NOMO-1 treated with dmso at 0.1 percent for 144 hours (cell line): ENCODE results near the gene EIPR1.
A peak's percentile ranks its signal among the peaks of the same experiment; 100 is the strongest.

Experiments
- DNase-seq: peaks from one replicate; lab custom pipeline; 2025; ENCODE audit not compliant: unreplicated experiment; lab: John Stamatoyannopoulos, UW

The EIPR1 gene

GRCh38 chr2:3256605-3257004, 121.0 kb downstream of the EIPR1 start:
- no peak for DNase-seq

DNA sequence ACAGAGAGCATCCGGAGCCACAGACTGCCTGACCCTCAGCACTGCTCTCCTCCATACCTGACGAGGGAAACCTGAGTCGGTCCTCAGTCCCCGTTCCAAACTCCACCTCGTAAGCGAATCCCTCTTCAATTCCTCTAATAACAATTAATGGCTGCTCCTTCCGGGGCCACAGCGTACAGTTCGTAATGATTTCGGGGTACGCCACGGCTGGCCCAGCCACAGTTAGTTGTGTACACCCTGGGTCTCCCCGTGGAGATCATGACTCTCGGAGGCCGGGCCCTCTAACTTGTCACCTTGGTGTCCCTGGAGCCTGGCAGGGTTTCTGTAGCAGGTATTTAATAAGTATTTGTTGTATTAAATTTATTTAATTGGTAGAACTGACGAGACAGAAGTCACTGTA, 121.5 kb downstream of the EIPR1 start:
- DNase-seq, result no peak

- no peak for DNase-seq
Measured at GRCh38 chr2:3254442-3254941, 123.1 kb downstream of the EIPR1 start.

- no peak for DNase-seq
Measured at GRCh38 chr2:3253913-3254441, 123.6 kb downstream of the EIPR1 start.

DNA sequence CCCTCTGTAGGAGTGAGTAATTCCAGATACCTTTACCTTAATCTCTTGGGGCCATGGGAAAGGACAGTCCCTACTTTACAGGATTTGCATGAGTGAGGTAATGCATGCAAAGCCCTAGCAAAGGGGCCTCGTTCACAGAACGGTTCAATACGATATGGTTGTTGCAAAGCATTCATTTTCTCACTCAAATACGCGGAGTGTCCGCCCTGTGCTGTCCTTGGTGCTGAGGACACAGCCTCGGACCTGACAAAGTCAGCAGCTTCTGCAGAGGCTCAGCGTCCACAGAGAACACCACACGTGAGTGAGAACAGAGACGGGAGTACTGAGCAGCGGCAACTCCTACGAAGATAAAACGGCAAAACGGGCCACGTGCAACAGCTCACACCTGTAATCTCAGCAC, 125.7 kb downstream of the EIPR1 start:
- no peak for DNase-seq

GRCh38 chr2:3249476-3249962, 128.1 kb downstream of the EIPR1 start:
- no peak for DNase-seq

- DNase-seq, result no peak
Measured at GRCh38 chr2:3248754-3249475, 128.7 kb downstream of the EIPR1 start.

DNA sequence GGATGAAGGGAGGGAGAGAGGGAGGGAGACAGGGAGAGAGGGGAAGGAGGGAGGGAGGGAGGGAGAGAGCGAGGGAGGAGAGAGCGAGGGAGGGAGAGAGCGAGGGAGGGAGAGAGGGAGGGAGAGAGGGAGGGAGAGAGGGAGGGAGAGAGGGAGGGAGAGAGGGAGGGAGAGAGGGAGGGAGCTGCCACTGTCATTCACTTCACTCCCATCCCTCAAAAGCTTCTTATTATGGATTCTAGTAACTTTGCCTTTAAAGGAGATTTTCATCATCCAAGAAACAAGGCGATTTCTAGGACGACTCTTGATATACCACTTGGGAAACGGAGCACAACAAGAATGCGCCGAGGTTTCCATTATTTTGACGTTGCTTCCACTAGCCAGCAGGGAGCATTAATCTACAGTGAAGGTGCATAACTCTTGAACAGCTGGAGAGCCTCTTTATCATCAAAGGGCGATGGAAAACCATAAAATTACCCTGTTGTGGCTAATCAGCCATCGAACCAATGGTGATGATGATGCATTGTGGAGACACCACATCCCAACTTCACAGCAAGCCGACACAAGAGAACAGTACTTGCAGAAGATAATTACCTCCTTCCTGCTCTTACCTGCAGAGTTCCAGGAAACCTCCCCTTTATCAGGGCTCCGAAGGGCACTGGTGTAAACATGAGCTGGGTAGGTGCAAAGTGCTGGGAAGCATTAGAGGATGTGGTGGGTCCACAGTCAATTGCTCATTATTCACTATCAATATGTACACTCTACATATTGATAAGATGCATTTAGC, 130.5 kb downstream of the EIPR1 start:
- DNase-seq, result no peak

- DNase-seq, result no peak
Measured at GRCh38 chr2:3246406-3246805, 131.2 kb downstream of the EIPR1 start.

DNA sequence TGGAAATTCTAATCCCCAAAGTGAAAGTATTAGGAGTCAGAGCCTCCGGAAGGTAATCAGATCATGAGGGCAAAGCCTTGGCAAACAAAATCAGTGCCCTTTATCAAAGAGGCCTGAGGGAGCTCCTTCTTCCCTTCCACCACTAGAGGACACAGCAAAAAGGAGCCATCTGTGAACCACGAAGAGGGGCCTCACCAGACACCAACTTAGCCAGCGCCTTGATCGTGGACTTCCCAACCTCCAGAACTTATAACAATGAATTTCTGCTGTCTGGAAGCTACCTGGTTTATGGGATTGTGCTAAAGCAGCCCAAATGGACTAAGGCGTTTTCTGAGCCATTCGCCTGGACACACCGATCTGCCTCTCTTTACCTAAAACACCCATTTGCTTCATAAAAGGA, 133.1 kb downstream of the EIPR1 start:
- no peak for DNase-seq

GRCh38 chr2:3243804-3244203, 133.8 kb downstream of the EIPR1 start:
- DNase-seq, result no peak

GRCh38 chr2:3242747-3243369, 134.8 kb downstream of the EIPR1 start:
- peak; percentile 50 for DNase-seq

DNA sequence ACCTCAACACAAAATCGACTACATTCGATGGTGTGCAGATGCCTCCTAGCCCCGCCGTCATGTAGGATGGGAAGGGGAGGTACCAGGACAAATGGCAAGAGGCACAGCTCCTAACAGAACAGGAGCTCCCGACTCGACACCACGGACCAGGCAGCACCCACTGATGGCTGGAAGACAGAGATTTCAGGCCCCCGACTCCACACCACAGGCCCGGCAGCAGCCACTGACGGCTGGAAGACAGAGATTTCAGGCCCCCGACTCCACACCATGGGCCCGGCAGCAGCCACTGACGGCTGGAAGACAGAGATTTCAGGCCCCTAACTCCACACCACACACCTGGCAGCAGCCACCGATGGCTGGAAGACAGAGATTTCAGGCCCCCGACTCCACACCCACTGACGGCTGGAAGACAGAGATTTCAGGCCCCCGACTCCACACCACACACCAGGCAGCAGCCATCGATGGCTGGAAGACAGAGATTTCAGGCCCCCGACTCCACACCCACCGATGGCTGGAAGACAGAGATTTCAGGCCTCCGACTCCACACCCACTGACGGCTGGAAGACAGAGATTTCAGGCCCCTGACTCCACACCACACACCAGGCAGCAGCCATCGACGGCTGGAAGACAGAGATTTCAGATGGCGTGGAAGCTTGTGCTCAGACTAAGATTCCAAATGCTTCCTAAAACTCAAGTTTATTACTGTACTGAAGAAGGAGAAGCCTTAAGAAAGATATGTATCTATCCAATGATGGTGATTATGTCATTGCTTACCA, 135.5 kb downstream of the EIPR1 start:
- DNase-seq, result no peak

- DNase-seq, result no peak
Measured at GRCh38 chr2:3238951-3239841, 138.4 kb downstream of the EIPR1 start.

GRCh38 chr2:3236300-3237045, 141.1 kb downstream of the EIPR1 start:
- DNase-seq, result no peak

DNA sequence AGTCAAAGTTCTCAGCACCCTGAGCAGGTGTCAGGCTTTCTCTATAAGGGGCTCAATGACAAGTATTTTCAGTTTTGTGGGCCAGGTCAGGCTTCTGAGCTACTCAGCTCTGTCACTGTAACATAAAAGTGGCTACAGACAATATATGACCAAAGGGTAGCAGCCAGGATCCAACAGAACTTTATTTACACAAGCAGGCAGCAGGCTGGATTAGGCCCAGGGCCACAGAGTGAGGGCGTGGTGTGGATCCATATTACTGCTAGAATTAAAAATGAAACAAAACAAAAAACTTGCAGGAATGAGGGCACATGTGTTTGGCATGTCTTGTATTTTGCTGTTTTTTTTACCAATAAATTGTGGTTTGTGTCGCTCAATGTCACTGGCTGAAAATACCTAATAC, 143.7 kb downstream of the EIPR1 start:
- no peak for DNase-seq

DNA sequence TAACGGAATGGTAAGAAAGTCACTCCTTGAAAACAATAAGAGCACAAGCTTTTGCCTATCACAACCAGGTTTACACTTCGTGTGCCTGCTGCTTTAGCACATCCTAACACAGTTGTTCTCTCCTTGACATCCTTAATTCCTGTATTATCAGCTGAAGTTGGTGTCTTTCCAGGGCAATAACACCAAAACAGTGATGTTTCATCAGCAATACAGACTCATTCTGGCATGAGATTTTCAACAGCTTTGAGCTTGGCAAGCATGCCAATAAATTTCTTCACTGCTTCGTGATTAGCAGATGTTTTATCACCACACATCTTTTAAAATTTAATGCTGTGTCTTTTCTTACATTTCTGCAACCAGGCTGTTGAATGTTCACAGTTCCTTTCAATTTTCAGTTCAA, 148.4 kb downstream of the EIPR1 start:
- no peak for DNase-seq

DNA sequence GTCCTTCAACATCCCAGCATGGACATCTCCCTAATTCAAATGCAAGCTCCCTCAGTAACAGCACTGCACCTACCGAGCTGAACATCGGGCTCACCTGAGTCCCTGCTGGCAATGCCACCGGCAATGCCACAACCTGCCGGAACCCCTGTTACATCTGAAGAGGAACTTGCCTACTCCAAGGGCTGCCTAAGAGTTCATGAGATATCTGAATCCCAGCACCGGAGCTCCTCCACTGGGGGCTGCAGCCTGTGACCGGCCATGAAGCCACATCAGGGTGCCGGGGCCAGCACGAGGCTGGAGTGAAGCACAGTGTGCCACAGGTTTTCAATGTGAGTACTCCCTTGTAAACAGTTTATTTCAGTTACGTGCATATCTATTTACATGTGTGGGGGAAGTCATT, 152.9 kb downstream of the EIPR1 start:
- no peak for DNase-seq
